Heart right ventricle (tissue), 16 donors: ENCODE results near the gene CCDC185. TPM values are rescaled to one million over a fixed set of nuclear protein-coding genes. Genes with fewer than 3 reads are reported as not detected.
A peak's percentile ranks its signal among the peaks of the same experiment; 100 is the strongest.
"Not testable (repeated sequence)": the region's sequence is repeated elsewhere in the genome, so short reads cannot be mapped to it uniquely, and the experiment has no call there.

ENCODE experiments used
- ATAC-seq, 8 donors: fragments of 200-7000 bp; cut with Tn5 transposase; one replicate each; pipeline ENCODE4 v1.9.1; 2020; ENCODE audit warnings: mild to moderate bottlenecking in 8 of 8, moderate library complexity in 8 of 8, moderate number of reproducible peaks in 1 of 8
- DNase-seq, 2 donors: peaks; one replicate each; pipeline ENCODE4 v3.0.0-alpha.2; 2020
- H3K27ac ChIP-seq, 10 donors: fragments of 200-600 bp; sonication (generic) in 2 of 10; one replicate each; pipeline versions ENCODE4 v1.5.0 to v1.8.0; 2020 to 2022; ENCODE audit warnings: mild to moderate bottlenecking in 3 of 10
- H3K27me3 ChIP-seq, 7 donors: fragments of 200-600 bp; one replicate each; pipeline ENCODE4 v1.8.0; 2021 to 2022; ENCODE audit warnings: mild to moderate bottlenecking in 2 of 7
- H3K36me3 ChIP-seq, 9 donors: fragments of 200-600 bp; sonication (generic) in 1 of 9; one replicate each; pipeline versions ENCODE4 v1.5.0 to v1.8.0; 2020 to 2022; ENCODE audit warnings: mild to moderate bottlenecking in 2 of 9
- H3K4me1 ChIP-seq, 9 donors: fragments of 200-600 bp; sonication (generic) in 1 of 9; one replicate each; pipeline versions ENCODE4 v1.5.0 to v1.8.0; 2020 to 2022; ENCODE audit warnings: mild to moderate bottlenecking in 4 of 9
- H3K4me3 ChIP-seq, 10 donors: fragments of 200-600 bp; sonication (generic) in 2 of 10; one replicate each; pipeline versions ENCODE4 v1.5.0 to v1.8.0; 2020 to 2022; ENCODE audit warnings: mild to moderate bottlenecking in 7 of 10, moderate library complexity in 2 of 10
- H3K9me3 ChIP-seq, 11 donors: fragments of 200-600 bp in 10 of 11; sonication (generic) in 2 of 11; one replicate each; pipeline versions ENCODE4 v1.5.0 to v1.8.0; 2013 to 2022; ENCODE audit warnings: mild to moderate bottlenecking in 2 of 11, control low read depth in 1 of 11, moderate library complexity in 1 of 11
- CTCF ChIP-seq, 9 donors: fragments of 200-600 bp; sonication (generic) in 2 of 9; IDR thresholded peaks; one replicate each; pipeline versions ENCODE4 v1.5.0 to v1.8.0; 2021 to 2022; ENCODE audit warnings: antibody characterized with exemption in 9 of 9, mild to moderate bottlenecking in 5 of 9, moderate library complexity in 1 of 9
- WGBS, 2 donors: extraction: QIAGEN DNeasy Blood & Tissue Kit; methylation state at CpG; one replicate each; pipeline ENCODE4 v1.1.7; 2013; ENCODE audit warnings: inconsistent platforms in 1 of 2; 5-methylcytosine and 5-hydroxymethylcytosine counted together
- intact Hi-C, 10 donors: fragments of 100-400 bp; cut with DNase I; formaldehyde crosslinking; loops; one replicate each; pipeline versions ENCODE4 v1.11.1 to v1.14.2; 2022
- polyA plus RNA-seq, 2 donors: library from polyadenylated mRNA; stranded (reverse); fragments of 200-250 nt; gene quantifications; one replicate each; pipeline ENCODE4 v1.2.3, GENCODE V29; 2013
- total RNA-seq, 10 donors: library from RNA; stranded (reverse); fragmentation: NEBNext Ultra II Directional in 3 of 10; extraction: Animal tissue kit (Norgen Biotek cat#: 25700) in 3 of 10; gene quantifications; one replicate each; pipeline versions ENCODE4 v1.2.1 to v1.2.4, GENCODE V29; 2021 to 2023
- donor health status: Arrhythmogenic right ventricular cardiomyopathy.
- donor health status: ischemic (EF 13 %, LVEDD 7.1; RV severe dilation, severe dysfunction).
- donor health status: healthy with polysubstance abuse.
- donor health status: DM: no; HTN: yes; CAD: no.
- donor health status: DM: no; HTN: no; CAD: no.
- donor health status: ischemic (EF 25% LVEDD 6.9; RV normal size, moderate dysfunction).
- donor health status: ischemic (EF 25% LVEDD 5.7; RV mildly dilated, moderate dysfunction).
- donor health status: healthy.
- donor health status: DM: yes; HTN: yes; CAD: no.
- donor health status: Ischemic cardiomyopathy.
- donor health status: ischemic (EF 35%, LVEDD 5.7; RV mildly dilated, moderate dysfunction).
- donor health status: nonischemic (EF 11% LVEDD 7.7; RV severe dilation, severe dysfunction).
- donor health status: DM: yes; HTN: yes; CAD: no.
- donor health status: PGD.
- donor health status: ischemic (EF 29% LVEDD 5.4; RV normal size, mild dysfunction).
- donor health status: nonischemic (EF 23%, LVEDD 6.1; RV moderate dilation, normal function).

The CCDC185 gene
- total and polyA plus RNA-seq, 12 donors: not detected

GRCh38 chr1:223390618-223391017, 2.6 kb upstream of the CCDC185 start:
- H3K27ac ChIP-seq: no peak overlapping the region
- no peak for TF ChIP-seq CTCF (IDR thresholded peaks at IDR 0.05)
- H3K27me3 ChIP-seq: peaks cover 0 to 61% (median 44%) of the 10 kb centered on the region in 7 donors
- H3K4me1 ChIP-seq: peaks cover 0 to 7% (median 3%) of the 10 kb centered on the region in 9 donors
- no peaks in the 10 kb centered on the region for H3K9me3 ChIP-seq
- no peak for ATAC-seq
- intact Hi-C loops: no loop called here
- no peak for DNase-seq
- H3K4me3 ChIP-seq: no peak overlapping the region
- H3K36me3 ChIP-seq: no peaks in the 10 kb centered on the region

GRCh38 chr1:223394242-223394641, 1.0 kb downstream of the CCDC185 start:
- 94% methylated on average over 27 of the region's 27 CpGs for WGBS, 2 donors
- Histone ChIP-seq H3K4me3 (no peak overlapping the region), H3K27ac (no peak overlapping the region), H3K9me3 (no peaks in the 10 kb centered on the region), H3K4me1 (peaks cover 0 to 7% (median 3%) of the 10 kb centered on the region in 9 donors), H3K36me3 (no peaks in the 10 kb centered on the region), H3K27me3 (peaks cover 0 to 54% (median 37%) of the 10 kb centered on the region in 7 donors)
- ATAC-seq (peak in 2 of 8 donors; percentile 17 to 44), DNase-seq (no peak)
- intact Hi-C loops: no loop called here
- no peak for TF ChIP-seq CTCF (IDR thresholded peaks at IDR 0.05)

GRCh38 chr1:223394706-223395105, 1.5 kb downstream of the CCDC185 start:
- no peak for DNase-seq
- Histone ChIP-seq H3K36me3 (no peaks in the 10 kb centered on the region), H3K4me3 (no peak overlapping the region), H3K27me3 (peaks cover 0 to 49% (median 37%) of the 10 kb centered on the region in 7 donors), H3K4me1 (peaks cover 0 to 7% (median 3%) of the 10 kb centered on the region in 9 donors), H3K9me3 (no peaks in the 10 kb centered on the region), H3K27ac (no peak overlapping the region)
- 89 to 93% methylated on average over 13 of the region's 13 CpGs for WGBS, 2 donors
- intact Hi-C loops: no loop called here
- ATAC-seq: no peak
- TF ChIP-seq CTCF (IDR thresholded peaks at IDR 0.05): no peak

GRCh38 chr1:223399393-223399792, 6.2 kb downstream of the CCDC185 start:
- ATAC-seq, H3K27ac ChIP-seq, H3K36me3 ChIP-seq, H3K4me3 ChIP-seq, intact Hi-C loops, H3K27me3 ChIP-seq, H3K4me1 ChIP-seq, DNase-seq, H3K9me3 ChIP-seq: not testable (repeated sequence)
- WGBS, 2 donors: 88 to 91% methylated on average over 4 of the region's 6 CpGs

DNA sequence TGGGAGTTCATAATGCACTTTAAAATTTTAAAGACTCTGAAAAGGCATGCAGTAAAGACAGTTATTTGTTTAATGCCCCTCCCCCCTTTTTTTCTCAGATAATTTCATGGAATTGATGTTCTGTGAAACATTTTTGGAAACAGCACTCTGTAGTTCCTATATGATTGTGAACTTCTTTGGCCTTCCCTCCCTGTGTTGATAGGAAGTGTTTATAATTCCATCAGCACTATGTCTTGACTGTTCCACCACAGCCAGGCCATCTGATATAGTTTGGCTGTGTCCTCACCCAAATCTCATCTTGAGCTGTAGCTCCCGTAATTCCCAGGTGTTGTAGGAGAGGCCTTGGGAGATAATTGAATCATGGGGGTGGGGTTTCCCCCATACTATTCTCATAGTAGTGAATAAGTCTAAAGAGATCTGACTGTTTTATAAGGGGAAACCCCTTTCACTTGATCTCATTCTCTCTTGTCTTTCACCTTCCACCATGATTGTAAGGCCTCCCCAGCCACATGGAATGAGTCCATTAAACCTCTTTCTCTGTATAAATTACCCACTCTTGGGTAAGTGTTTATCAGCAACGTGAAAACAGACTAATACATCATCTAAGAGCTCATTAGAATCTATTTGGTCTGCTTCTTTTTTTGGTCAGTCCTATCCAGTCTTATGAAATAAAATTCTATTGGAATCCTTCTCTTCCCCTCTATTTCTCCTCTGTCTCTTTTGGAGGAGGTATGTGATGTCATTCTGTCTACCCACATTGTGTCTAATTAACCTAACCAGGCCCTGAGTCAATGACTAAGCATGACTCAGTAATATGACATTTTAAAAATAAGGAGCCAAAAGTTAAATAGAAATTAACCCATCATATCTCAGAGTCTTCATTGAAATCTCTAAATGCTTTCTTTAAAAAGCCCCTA, 8.9 kb downstream of the CCDC185 start:
- Histone ChIP-seq H3K4me3 (no peak overlapping the region), H3K36me3 (no peaks in the 10 kb centered on the region), H3K27ac (peak overlapping the region in 1 of 10 donors; percentile 11), H3K27me3 (no peaks in the 10 kb centered on the region), H3K4me1 (peaks cover 0 to 10% (median 0%) of the 10 kb centered on the region in 9 donors), H3K9me3 (no peaks in the 10 kb centered on the region)
- 67 to 71% methylated on average over 2 of the region's 2 CpGs for WGBS, 2 donors
- peak in 1 of 8 donors; percentile 50 for ATAC-seq
- no peak for DNase-seq
- intact Hi-C loops: no loop called here
- TF ChIP-seq CTCF (IDR thresholded peaks at IDR 0.05): no peak
